Embryonic facial prominence (tissue), 1 donor: Measurements from ENCODE around the gene IL9R.
"Not testable (repeated sequence)": the region's sequence is repeated elsewhere in the genome, so short reads cannot be mapped to it uniquely, and the experiment has no call there.

Experiments used
- DNase-seq: peaks from one replicate; pipeline ENCODE4 v3.0.0-alpha.2; 2016; ENCODE audit errors: extremely low spot score

Gene IL9R

GRCh38 chrX:155998116-155998515, 620 bp downstream of the IL9R start:
- no peak for DNase-seq

GRCh38 chrX:155998761-155999510, 1.4 kb downstream of the IL9R start:
- no peak for DNase-seq

GRCh38 chrX:155999751-156000150, 2.3 kb downstream of the IL9R start:
- DNase-seq: not testable (repeated sequence)

GRCh38 chrX:156000361-156000926, 2.9 kb downstream of the IL9R start:
- no peak for DNase-seq

- no peak for DNase-seq
Observed at GRCh38 chrX:156001001-156001666, 3.6 kb downstream of the IL9R start.

- no peak for DNase-seq
Observed at GRCh38 chrX:156001667-156002021, 4.1 kb downstream of the IL9R start.

- DNase-seq: no peak
Observed at GRCh38 chrX:156002507-156002906, 5.0 kb downstream of the IL9R start.

GRCh38 chrX:156003486-156004185, 6.1 kb downstream of the IL9R start:
- no peak for DNase-seq

GRCh38 chrX:156004256-156004655, 6.8 kb downstream of the IL9R start:
- no peak for DNase-seq

- DNase-seq: no peak
Observed at GRCh38 chrX:156004740-156005139, 7.2 kb downstream of the IL9R start.

GRCh38 chrX:156005144-156005543, 7.6 kb downstream of the IL9R start:
- no peak for DNase-seq

- not testable (repeated sequence) for DNase-seq
Observed at GRCh38 chrX:156006468-156006867, 9.0 kb downstream of the IL9R start.

GRCh38 chrX:156008379-156008778, 10.9 kb downstream of the IL9R start:
- not testable (repeated sequence) for DNase-seq

GRCh38 chrX:156008915-156009314, 11.4 kb downstream of the IL9R start:
- DNase-seq: no peak

GRCh38 chrX:156009691-156010090, 12.2 kb downstream of the IL9R start:
- DNase-seq: not testable (repeated sequence)

GRCh38 chrX:156013286-156013953, 15.9 kb downstream of the IL9R start:
- not testable (repeated sequence) for DNase-seq

- not testable (repeated sequence) for DNase-seq
Observed at GRCh38 chrX:156019846-156020245, 22.4 kb downstream of the IL9R start.

GRCh38 chrX:156023002-156023401, 25.5 kb downstream of the IL9R start:
- not testable (repeated sequence) for DNase-seq

- not testable (repeated sequence) for DNase-seq
Observed at GRCh38 chrX:156024949-156025492, 27.5 kb downstream of the IL9R start.

GRCh38 chrX:156028653-156029237, 31.2 kb downstream of the IL9R start:
- DNase-seq: not testable (repeated sequence)

GRCh38 chrX:156029296-156029695, 31.8 kb downstream of the IL9R start:
- DNase-seq: not testable (repeated sequence)
